Epidermal melanocyte (primary cell): ENCODE results near the gene SCART1.
"Not testable (repeated sequence)": the region's sequence is repeated elsewhere in the genome, so short reads cannot be mapped to it uniquely, and the experiment has no call there.

Experiments
- DNase-seq: peaks from one replicate; pipeline ENCODE4 v3.0.0; 2011; ENCODE audit warnings: low spot score; ENCODE audit not compliant: insufficient read length

Gene SCART1

GRCh38 chr10:133518517-133518916 is 64.8 kb downstream of the SCART1 start:
- DNase-seq, result not testable (repeated sequence)
